ENCODE measurements around the gene ABTB2. TPM values are rescaled to one million over a fixed set of nuclear protein-coding genes. Genes with fewer than 3 reads are reported as not detected.

The ABTB2 gene
- total RNA-seq, 1 experiment from 2014 or later: 3.3 TPM

DNA sequence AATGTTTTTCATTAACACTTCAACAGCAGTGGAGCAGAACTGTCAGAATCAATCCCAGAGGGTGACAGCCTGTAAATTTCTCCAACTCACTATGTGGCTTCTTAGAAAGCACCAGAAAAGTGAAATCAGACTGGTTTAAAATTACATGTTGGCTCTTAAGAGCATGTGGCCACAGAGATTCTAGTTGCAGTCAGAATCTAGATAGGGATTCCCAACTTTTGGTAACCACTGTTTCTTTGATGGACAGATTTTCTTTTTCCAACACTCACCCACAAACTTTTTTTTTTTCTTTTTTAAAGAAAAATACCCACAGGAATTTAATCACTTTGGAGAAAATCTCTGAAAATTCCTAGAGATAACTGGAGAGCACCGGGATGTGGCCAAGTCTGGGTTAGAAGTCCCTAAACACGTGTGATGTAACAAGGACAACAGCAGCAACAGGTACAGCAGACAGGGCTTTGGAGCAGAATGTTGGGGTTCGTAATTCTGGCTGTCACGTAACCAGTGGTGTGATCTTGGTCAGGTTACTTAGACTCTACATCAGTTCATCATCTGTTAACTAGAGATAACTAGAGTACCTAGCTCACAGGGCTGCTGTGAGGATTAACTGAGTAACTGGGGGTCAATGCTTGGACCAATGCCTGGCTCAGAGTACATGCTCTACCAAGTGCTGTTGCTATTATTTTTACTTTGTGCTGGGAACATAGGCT, 152.3 kb downstream of the ABTB2 start:
- in situ Hi-C loops (cut with HindIII; ENCODE audit: low pct_unique_long_range_greater_than_20kb, low sequenced_read_pairs): no loop called here
- no peak for DNase-seq (ENCODE audit: low read depth, low spot score)

GRCh38 chr11:34204396-34205279, 153.2 kb downstream of the ABTB2 start:
- no peak for DNase-seq (ENCODE audit: low read depth, low spot score)
- in situ Hi-C loops (cut with HindIII; ENCODE audit: low pct_unique_long_range_greater_than_20kb, low sequenced_read_pairs): no loop called here

GRCh38 chr11:34203377-34203871, 154.4 kb downstream of the ABTB2 start:
- in situ Hi-C loops (cut with HindIII; ENCODE audit: low pct_unique_long_range_greater_than_20kb, low sequenced_read_pairs): no loop called here
- no peak for DNase-seq (ENCODE audit: low read depth, low spot score)

GRCh38 chr11:34201129-34201528, 156.7 kb downstream of the ABTB2 start:
- in situ Hi-C loops (cut with HindIII; ENCODE audit: low pct_unique_long_range_greater_than_20kb, low sequenced_read_pairs): no loop called here
- no peak for DNase-seq (ENCODE audit: low read depth, low spot score)

DNA sequence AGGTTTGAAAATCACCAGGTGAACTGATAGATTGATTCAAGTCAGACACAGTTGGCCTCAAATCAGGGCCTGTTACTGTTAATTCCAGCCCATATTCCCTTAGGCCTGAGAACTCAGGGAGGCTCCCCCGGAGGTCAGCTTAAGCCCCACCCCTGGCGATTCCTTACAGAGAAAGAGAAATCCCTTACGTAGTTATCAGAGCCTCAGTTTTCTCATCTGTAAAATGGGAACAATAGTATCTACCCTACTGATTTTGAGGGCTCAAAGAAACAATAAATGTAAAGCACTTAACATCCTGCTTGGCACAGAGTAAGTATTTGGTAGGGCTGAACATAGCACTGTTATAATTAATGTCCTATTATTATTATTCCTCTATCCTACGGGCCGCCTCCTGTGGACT, 158.3 kb downstream of the ABTB2 start:
- in situ Hi-C loops (cut with HindIII; ENCODE audit: low pct_unique_long_range_greater_than_20kb, low sequenced_read_pairs): no loop called here
- no peak for DNase-seq (ENCODE audit: low read depth, low spot score)

GRCh38 chr11:34198523-34198922, 159.3 kb downstream of the ABTB2 start:
- no peak for DNase-seq (ENCODE audit: low read depth, low spot score)
- in situ Hi-C loops (cut with HindIII; ENCODE audit: low pct_unique_long_range_greater_than_20kb, low sequenced_read_pairs): no loop called here

DNA sequence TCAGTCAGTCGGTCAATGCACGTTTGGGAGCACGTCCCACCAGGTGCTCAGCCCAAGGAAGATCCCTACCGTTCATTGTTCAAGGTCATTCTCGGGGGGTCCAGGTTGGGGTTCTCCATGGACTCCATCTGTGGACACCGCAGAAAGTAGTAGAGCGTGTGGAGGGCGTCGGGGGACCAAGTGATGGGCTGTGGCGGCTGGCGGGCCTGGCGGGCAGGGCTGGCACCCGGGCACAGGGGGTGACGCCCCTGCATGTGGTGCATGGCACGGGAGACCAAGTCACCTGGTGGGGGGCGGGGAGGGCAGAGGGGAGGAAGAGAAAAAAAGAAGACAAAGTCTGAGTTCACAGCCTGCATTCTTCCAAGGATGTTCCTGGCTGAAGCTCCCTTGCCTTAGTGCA, 160.6 kb downstream of the ABTB2 start:
- in situ Hi-C loops (cut with HindIII; ENCODE audit: low pct_unique_long_range_greater_than_20kb, low sequenced_read_pairs): no loop called here
- no peak for DNase-seq (ENCODE audit: low read depth, low spot score)

DNA sequence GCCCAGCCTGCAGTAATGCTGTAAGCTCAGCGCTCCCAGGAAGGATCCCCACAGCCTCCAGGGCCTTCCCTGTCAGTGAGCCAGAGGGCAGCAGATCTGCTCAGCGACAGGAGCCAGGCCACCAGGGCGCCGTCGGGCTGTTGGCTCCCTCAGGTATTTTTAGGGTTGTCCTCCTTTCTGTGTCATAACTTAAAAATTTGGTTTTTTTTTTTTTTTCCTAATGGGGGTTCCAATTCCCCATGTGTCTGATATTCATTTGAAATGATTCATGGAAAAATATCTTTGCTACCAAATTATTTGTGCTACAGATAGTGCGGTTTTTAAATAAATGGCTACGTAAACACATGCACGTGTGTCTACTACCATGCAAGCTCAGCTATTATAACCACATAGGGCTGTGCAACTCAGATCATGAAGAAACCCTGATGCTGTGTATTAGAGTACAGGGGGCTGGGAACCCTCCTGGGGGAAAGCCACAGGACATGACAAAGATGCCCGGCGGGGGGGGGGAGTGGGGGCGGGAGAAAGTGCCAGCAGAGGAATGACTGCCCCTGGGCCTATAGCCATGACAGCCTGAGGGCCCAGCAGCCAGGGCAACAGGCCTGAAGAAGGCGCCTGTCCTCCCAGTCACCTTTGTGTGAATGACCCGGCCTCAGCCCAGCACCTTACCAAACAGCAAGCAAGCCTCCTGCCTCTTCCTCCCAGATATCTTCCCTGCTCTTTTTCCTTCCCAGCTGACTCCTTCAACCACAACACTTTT, 163.1 kb downstream of the ABTB2 start:
- DNase-seq (ENCODE audit: low read depth, low spot score): no peak
- in situ Hi-C loops (cut with HindIII; ENCODE audit: low pct_unique_long_range_greater_than_20kb, low sequenced_read_pairs): no loop called here

DNA sequence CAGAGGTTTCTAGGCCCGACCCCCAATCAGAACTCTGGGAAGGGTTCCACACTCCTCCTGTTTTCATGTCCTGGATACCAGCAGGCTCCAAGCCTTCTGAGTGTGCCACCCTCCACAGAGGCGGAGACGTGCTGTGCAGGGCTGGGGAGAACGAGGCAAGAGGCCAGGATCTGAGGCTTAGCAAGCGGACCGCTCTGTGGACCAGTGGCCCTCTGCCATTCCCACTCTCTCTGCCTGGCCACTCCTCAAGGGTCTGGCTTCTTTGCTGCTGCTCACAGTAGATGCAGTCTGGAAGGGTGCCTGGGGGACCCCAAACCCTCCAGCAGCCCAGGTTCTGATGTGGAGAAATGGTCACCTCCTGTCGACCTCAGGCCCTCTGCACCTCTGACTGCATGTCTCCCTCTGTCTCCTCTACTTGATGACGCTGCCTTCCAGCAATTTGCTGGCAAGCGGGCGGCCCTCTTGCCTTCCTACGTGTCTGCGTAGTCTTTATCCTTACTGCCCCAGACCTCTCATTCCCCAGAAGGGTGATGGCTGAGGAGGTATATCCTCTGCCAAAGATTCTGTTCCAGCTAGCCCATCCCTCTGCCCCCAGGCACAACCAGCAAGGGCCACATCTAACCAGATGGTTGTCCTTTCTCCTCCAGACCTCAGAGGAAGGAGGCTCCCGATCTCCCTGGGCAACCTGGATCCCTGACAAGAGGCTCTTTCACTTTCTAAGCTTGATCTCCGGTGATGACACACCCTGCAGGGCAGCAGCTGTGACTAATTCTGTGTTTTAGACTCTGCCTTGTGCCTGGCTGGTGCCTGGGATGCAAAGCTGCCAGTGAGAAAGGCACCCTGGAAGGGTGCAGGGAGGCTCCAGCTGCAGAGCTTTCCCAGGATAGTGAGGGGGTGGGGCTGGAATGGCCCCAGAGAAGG, 165.1 kb downstream of the ABTB2 start:
- in situ Hi-C loops (cut with HindIII; ENCODE audit: low pct_unique_long_range_greater_than_20kb, low sequenced_read_pairs): no loop called here

GRCh38 chr11:34191578-34191977, 166.2 kb downstream of the ABTB2 start:
- in situ Hi-C loops (cut with HindIII; ENCODE audit: low pct_unique_long_range_greater_than_20kb, low sequenced_read_pairs): no loop called here
- DNase-seq (ENCODE audit: low read depth, low spot score): peak; percentile 26

More for the DNA sequence above, 165.1 kb downstream of the ABTB2 start:
- DNase-seq (ENCODE audit: low read depth, low spot score): peak; percentile 60

DNA sequence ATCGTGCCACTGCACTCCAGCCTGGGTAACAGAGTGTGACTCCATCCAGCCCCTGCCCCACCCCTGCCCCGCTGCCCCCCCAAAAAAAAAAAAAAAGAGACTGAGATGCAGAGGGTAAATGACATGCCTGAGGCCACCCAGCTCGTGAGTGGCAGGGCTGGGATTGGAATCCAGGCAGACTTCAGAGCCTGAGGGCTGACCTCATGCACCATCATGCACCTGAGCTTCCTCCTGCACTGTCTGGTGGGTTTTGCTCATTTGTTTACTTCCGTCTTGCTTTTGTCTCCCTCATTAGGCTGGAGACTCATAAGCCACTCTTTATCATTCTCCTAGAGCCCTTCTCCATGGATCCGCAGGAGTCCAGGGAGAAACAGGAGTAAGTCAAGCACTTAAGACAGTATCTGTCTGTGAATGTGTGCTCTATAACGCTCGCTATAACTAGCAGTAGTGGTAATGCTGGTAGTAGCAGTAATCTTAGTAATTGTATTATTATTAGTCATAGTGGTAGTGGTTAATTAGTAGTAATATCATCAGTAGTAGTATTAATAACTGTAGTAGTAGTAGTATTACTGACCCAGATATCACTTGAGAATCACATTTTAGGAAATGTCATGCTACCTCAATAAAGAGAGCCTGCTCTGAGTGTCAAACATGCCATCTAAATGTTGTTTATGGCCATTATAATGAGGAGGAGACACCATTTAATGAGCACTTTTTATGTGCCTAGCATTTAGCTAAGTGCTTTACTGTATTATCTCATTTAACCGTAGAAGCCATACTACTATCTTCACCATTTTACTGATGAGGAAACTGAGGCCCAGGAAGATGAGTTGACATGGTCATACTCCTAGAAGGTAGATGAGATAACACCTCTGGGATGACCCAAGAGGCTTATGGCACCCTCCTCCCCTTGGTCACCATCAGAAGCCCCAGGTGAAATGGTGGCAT, 167.3 kb downstream of the ABTB2 start:
- DNase-seq (ENCODE audit: low read depth, low spot score): no peak
- in situ Hi-C loops (cut with HindIII; ENCODE audit: low pct_unique_long_range_greater_than_20kb, low sequenced_read_pairs): no loop called here

- in situ Hi-C loops (cut with HindIII; ENCODE audit: low pct_unique_long_range_greater_than_20kb, low sequenced_read_pairs): no loop called here
Observed at GRCh38 chr11:34189191-34189590, 168.6 kb downstream of the ABTB2 start.

GRCh38 chr11:34188181-34188580, 169.6 kb downstream of the ABTB2 start:
- no peak for DNase-seq (ENCODE audit: low read depth, low spot score)
- in situ Hi-C loops (cut with HindIII; ENCODE audit: low pct_unique_long_range_greater_than_20kb, low sequenced_read_pairs): no loop called here

More at GRCh38 chr11:34189191-34189590, 168.6 kb downstream of the ABTB2 start:
- DNase-seq (ENCODE audit: low read depth, low spot score): no peak

- in situ Hi-C loops (cut with HindIII; ENCODE audit: low pct_unique_long_range_greater_than_20kb, low sequenced_read_pairs): no loop called here
- DNase-seq (ENCODE audit: low read depth, low spot score): no peak
Observed at GRCh38 chr11:34185926-34186841, 171.6 kb downstream of the ABTB2 start.

- in situ Hi-C loops (cut with HindIII; ENCODE audit: low pct_unique_long_range_greater_than_20kb, low sequenced_read_pairs): no loop called here
- DNase-seq (ENCODE audit: low read depth, low spot score): no peak
Observed at GRCh38 chr11:34184505-34185015, 173.2 kb downstream of the ABTB2 start.

All from SK-MEL-5 (cell line).